HG02884 (cell line): Measurements from ENCODE around the gene NFATC1.

Experiments
- ATAC-seq: cut with Tn5 transposase; IDR thresholded peaks from one replicate; pipeline ENCODE4 v1.9.1; 2021; ENCODE audit warnings: mild to moderate bottlenecking, moderate library complexity; ENCODE audit not compliant: unreplicated experiment

NFATC1 gene

GRCh38 chr18:79388043-79388442, 7.7 kb upstream of the NFATC1 start:
- no peak for ATAC-seq

GRCh38 chr18:79389689-79390088, 6.0 kb upstream of the NFATC1 start:
- ATAC-seq: no peak

DNA sequence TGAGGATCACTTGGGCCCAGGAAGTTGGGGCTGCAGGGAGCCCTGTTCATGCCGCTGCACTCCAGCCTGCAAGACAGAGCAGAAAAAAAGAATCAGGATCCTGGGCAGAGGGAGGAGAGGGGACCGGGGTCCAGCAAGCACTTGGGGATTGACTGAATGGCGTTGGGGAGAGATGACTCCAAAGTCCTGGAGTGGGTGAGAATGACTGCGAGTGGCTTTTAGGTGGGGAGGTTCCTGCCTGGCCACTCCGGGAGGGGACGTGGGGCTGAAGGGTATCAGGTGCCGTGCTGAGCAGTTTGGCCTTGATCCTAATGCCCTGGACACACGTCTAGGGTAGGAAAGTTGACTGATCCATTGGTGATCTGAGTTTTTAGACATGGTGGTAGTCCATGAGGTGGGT, 3.5 kb upstream of the NFATC1 start:
- no peak for ATAC-seq

DNA sequence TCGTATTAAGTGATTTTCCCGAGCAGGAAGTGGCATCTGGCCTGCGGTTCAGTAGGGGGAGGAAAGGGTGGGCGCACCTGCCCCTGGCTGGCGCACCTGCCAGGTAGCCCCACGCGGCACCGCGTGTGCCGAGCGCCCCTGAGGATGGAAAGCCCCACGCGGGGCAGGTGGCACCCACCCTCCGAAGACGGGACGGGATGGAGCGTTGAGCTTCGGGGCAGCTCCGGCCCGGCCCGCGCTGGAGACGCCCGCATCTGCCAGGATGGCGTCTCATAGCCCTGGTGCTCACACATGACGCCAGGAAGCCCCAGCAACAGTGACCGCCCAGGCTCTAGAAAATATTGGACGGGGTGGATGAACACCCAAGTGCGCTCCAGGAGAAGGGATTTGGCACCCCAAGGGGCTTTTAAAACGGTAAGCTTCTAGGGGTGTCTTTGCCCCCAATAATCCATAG, 2.5 kb upstream of the NFATC1 start:
- no peak for ATAC-seq

DNA sequence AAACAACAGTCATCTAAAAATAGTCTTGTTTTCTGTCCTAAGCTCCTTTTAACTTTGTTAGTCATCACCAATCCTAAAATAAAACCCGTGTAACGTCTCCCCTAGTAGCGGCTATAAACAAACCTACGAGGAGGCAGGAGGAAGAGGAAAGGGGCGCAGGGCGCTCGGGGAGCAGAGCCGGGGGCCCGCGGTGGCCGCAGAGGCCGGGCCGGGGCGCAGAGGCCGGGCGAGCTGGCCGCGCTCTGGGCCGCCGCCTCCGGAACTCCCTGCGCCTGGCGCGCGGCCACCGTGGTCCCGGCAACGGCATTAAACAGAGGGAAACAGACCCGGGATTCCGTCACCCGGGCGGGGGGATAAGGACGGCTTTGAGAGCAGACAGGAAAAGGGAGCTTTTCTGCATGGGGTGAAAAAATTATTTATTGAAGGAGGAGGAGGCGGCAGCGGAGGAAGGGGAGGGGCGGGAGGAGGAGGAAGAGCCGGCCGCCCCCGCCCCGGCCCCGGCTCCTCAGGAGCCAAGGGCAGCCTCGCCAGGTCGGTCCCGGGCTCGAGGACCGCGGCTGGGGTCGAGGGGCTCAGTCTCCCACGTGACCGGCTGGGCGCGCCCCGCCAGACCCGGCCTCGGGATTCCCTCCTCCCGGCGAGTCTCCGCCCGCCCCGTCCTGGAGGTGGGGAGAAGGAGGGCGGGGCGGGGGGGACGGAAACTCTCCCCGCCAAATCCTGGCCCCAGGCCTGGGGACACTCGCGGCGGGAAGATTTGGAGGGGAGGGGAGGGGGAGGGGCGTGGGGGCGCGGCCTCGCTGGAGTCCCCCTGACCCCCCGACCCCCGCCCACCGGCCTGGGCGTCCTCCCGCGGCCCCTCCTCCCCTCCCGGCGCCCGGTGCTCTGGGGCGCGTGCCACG, 1.8 kb upstream of the NFATC1 start:
- ATAC-seq: no peak

DNA sequence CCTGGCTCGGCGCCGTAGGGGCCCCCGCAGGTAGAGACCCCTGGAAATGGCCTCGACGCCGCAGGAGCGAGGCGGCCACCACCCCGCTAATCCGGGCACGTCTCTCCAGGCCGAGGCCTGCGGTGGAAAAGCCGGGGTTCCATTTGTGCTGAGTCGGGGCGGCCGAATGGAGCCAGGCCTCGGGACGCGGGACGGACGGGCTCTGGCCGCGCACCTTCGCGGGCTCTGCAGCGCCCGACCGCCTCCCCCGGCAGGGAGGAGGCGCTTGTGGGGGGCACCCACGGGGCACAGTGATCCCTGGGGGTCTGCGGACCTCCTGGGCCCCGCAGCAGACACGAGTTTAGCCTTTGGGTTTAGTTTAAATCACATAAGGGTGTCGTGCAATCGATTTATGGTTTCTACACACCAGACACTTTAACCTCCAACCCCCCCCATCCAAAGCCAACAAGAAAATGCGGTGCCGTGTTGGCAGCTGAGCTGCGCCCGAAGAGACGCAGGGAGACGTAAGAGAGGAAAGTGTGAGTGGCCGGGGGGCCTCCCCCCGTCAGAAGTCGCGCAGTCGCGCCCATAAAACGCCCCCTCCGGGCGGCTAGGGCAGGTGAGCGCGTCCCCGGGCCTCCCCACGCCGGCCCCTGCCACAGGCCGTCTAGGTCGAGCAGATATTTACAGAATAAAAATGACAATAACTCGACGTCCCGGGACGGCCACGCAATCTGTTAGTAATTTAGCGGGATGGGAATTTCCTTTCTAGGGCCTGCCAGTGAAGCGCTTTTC, 1.0 kb upstream of the NFATC1 start:
- no peak for ATAC-seq

GRCh38 chr18:79395308-79395640, 456 bp upstream of the NFATC1 start:
- no peak for ATAC-seq

GRCh38 chr18:79396431-79397246, 909 bp downstream of the NFATC1 start:
- no peak for ATAC-seq

DNA sequence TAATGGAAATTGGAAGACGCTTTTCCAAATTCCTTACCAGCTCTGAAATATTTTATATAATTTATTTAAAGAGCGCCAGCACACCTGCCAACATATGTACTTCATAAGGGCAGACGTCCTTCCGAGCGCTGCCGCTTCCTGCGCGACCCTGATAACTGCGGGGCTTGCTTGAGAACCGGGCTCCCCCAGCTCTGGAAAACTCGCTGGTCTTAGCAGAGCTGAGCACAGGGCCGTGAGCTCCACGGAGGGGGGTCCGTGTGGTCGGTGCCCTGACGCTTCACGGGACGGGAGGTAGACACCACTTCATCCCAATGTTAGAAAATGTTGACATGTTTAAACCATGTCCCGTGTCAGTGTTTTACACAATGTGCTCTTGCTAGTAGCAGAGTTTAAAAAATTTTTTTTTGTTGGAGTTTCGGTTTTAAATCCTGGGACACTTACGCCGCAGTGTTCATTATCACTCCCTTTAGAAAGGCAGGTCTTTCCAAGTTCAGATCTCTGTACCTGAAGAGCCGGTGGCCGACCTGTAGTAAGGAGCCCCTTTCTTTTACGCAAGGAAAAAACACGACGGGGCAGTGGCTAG, 1.6 kb downstream of the NFATC1 start:
- ATAC-seq: no peak

- ATAC-seq: no peak
Observed at GRCh38 chr18:79397830-79398761, 2.4 kb downstream of the NFATC1 start.

DNA sequence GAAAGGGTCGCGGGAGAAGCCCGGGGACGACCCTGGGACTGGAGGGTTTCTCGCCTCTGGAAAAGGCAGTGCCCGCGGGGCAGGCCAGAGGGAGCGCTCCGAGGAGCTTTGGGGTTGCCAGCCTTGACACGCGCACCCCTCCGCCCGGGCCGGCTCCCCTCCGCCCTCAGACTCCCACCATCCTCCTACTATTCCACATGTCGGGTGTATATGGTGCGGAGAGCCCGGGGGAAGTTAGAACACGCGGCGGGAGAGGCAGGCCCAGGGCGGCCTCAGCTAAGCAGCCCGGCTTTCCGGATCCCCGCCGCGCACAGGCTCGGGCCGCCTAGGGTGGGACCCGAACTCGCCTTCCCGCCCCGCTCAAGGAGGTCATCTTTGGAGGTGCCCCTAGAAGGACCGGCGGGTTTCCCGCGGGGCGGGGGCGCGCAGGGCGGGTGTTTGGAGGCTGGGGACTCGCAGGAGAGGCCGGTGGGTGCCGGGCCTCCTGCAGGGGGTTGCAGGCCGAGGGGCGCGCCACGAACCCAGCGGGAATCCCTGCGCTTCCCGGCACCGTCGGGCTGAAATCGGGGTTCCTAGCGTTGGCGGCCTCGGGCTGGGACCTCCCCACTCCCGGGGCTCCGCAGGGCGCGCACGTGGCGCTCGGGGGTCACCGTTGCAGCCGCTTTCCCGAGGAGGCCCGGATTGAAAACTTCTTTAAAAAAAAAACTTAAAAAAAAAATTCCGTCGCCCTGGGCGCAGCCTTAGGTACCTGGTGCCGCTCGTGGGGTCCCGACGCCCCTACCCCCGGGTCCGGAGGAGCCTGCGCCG, 3.7 kb downstream of the NFATC1 start:
- ATAC-seq: no peak

DNA sequence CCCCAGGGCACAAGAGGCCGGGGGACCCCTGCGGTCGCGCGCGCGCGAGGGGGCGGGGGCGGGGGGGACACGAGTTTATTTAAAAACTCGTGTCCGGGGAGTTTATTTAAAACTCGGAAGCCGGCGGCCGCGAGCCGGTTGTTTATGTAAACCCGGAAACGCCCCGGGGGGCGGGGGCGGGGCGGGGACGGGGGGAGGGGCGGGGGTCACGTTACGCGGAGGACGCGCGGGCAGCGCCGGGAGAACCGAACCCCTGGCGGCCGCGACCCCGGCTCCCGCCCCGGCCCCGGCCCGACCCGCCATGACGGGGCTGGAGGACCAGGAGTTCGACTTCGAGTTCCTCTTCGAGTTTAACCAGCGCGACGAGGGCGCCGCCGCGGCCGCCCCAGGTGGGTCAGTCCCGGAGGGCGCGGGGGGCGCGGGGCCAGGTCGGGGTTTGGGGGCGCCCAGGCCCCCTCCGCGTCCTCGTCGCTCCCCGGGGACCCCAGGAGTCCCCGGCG, 4.4 kb downstream of the NFATC1 start:
- ATAC-seq: no peak

GRCh38 chr18:79400591-79401381, 5.1 kb downstream of the NFATC1 start:
- no peak for ATAC-seq

- no peak for ATAC-seq
Observed at GRCh38 chr18:79401494-79402208, 5.9 kb downstream of the NFATC1 start.

DNA sequence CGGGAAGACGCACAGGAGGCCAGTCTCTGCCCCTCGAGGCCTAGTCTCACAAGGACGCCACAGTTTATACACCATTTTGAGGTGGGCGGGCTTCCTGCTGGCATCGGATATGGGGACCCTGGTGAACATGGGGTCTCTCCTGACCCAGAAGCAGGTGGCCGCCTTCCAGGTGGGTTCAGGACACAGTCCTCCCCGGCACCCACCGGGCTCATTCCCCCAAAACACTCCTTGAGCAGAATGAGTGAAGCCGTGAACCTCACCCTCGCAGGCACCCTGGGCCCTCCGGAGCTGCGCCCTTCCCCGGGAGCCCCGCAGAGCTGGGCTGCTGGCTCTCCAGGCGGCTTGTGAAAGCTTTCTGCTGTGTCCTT, 6.5 kb downstream of the NFATC1 start:
- ATAC-seq: no peak

GRCh38 chr18:79402977-79403722, 7.4 kb downstream of the NFATC1 start:
- no peak for ATAC-seq
